ENCODE data around the gene NCAM2. TPM values are rescaled to one million over a fixed set of nuclear protein-coding genes. Genes with fewer than 3 reads are reported as not detected.
"Not testable (repeated sequence)": the region's sequence is repeated elsewhere in the genome, so short reads cannot be mapped to it uniquely, and the experiment has no call there.

Gene NCAM2
- total and polyA plus RNA-seq, 8 donors = 0.06 to 11.0 (median 0.58) TPM; not detected in 1

- intact Hi-C loops (cut with DNase I; ENCODE audit: low total_unique reads) = no loop called here
- Histone ChIP-seq H3K27me3 (no peaks in the 10 kb centered on the region), H3K4me1 (no peaks in the 10 kb centered on the region)
Observed at GRCh38 chr21:21394064-21394463, 395.9 kb downstream of the NCAM2 start.

GRCh38 chr21:21396424-21396823 is 398.2 kb downstream of the NCAM2 start:
- DNase-seq = no peak
- intact Hi-C loops (cut with DNase I; ENCODE audit: low total_unique reads) = no loop called here
- TF ChIP-seq POLR2A (IDR thresholded peaks at IDR 0.05) (no peak), CTCF (IDR thresholded peaks at IDR 0.05) (no peak), POLR2AphosphoS5 (IDR thresholded peaks at IDR 0.05) (no peak), EP300 (IDR thresholded peaks at IDR 0.05) (no peak)
- Histone ChIP-seq H3K9me3 (peaks cover 3 to 37% (median 21%) of the 10 kb centered on the region in 4 donors), H3K4me1 (no peaks in the 10 kb centered on the region), H3K36me3 (no peaks in the 10 kb centered on the region), H3K4me3 (no peak overlapping the region), H3K27me3 (no peaks in the 10 kb centered on the region), H3K27ac (no peak overlapping the region)
- 80 to 93% (median 82%) methylated on average over 4 of the region's 4 CpGs for WGBS, 5 donors

More at GRCh38 chr21:21394064-21394463, 395.9 kb downstream of the NCAM2 start:
- TF ChIP-seq POLR2AphosphoS5 (IDR thresholded peaks at IDR 0.05) = no peak
- TF ChIP-seq CTCF (IDR thresholded peaks at IDR 0.05) = no peak
- TF ChIP-seq EP300 (IDR thresholded peaks at IDR 0.05) = no peak
- TF ChIP-seq POLR2A (IDR thresholded peaks at IDR 0.05) = no peak
- Histone ChIP-seq H3K4me3 (no peak overlapping the region), H3K27ac (no peak overlapping the region), H3K9me3 (peaks cover 3 to 46% (median 21%) of the 10 kb centered on the region in 4 donors), H3K36me3 (no peaks in the 10 kb centered on the region)
- DNase-seq = peak in 1 of 2 donors; percentile 37

- Histone ChIP-seq H3K27me3 (no peaks in the 10 kb centered on the region), H3K36me3 (no peaks in the 10 kb centered on the region), H3K4me3 (no peak overlapping the region), H3K9me3 (peaks cover 5 to 38% (median 24%) of the 10 kb centered on the region in 4 donors), H3K4me1 (no peaks in the 10 kb centered on the region), H3K27ac (no peak overlapping the region)
- 89 to 90% (median 90%) methylated on average over 7 of the region's 7 CpGs; no CpG with 5 or more reads in 1 of the 5 donors for WGBS, 5 donors
- TF ChIP-seq POLR2AphosphoS5 (IDR thresholded peaks at IDR 0.05) (no peak), EP300 (IDR thresholded peaks at IDR 0.05) (no peak), CTCF (IDR thresholded peaks at IDR 0.05) (no peak), POLR2A (IDR thresholded peaks at IDR 0.05) (no peak)
- DNase-seq = no peak
- intact Hi-C loops (cut with DNase I; ENCODE audit: low total_unique reads) = no loop called here
Observed at GRCh38 chr21:21397464-21397863, 399.3 kb downstream of the NCAM2 start.

- H3K27ac ChIP-seq = no peak overlapping the region
- TF ChIP-seq CTCF (IDR thresholded peaks at IDR 0.05) = no peak
- no peak for TF ChIP-seq POLR2AphosphoS5 (IDR thresholded peaks at IDR 0.05)
- no peak for TF ChIP-seq EP300 (IDR thresholded peaks at IDR 0.05)
- TF ChIP-seq POLR2A (IDR thresholded peaks at IDR 0.05) = no peak
- no peaks in the 10 kb centered on the region for H3K27me3 ChIP-seq
- peaks cover 9 to 40% (median 21%) of the 10 kb centered on the region in 4 donors for H3K9me3 ChIP-seq
- intact Hi-C loops (cut with DNase I; ENCODE audit: low total_unique reads) = no loop called here
- H3K4me3 ChIP-seq = no peak overlapping the region
- H3K36me3 ChIP-seq = no peaks in the 10 kb centered on the region
- H3K4me1 ChIP-seq = no peaks in the 10 kb centered on the region
- DNase-seq = no peak
Observed at GRCh38 chr21:21401444-21401843, 403.2 kb downstream of the NCAM2 start.

- DNase-seq; H3K36me3 ChIP-seq; H3K27ac ChIP-seq; H3K4me1 ChIP-seq; intact Hi-C loops (cut with DNase I; ENCODE audit: low total_unique reads); H3K27me3 ChIP-seq; H3K4me3 ChIP-seq: not testable (repeated sequence)
- WGBS, 5 donors = 51 to 70% (median 66%) methylated on average over 3 of the region's 3 CpGs
- peaks cover 6 to 32% (median 14%) of the 10 kb centered on the region in 4 donors for H3K9me3 ChIP-seq
Observed at GRCh38 chr21:21402187-21402586, 404.0 kb downstream of the NCAM2 start.

GRCh38 chr21:21404261-21404660 is 406.1 kb downstream of the NCAM2 start:
- H3K27ac ChIP-seq; H3K4me1 ChIP-seq; H3K4me3 ChIP-seq; H3K27me3 ChIP-seq; intact Hi-C loops (cut with DNase I; ENCODE audit: low total_unique reads); DNase-seq; H3K36me3 ChIP-seq: not testable (repeated sequence)
- 54 to 69% (median 59%) methylated on average over 5 of the region's 5 CpGs for WGBS, 5 donors
- H3K9me3 ChIP-seq = peaks cover 0 to 27% (median 11%) of the 10 kb centered on the region in 4 donors
